Left colon (tissue), 2 donors: ENCODE measurements around the gene CHURC1. TPM values are rescaled to one million over a fixed set of nuclear protein-coding genes. Genes with fewer than 3 reads are reported as not detected.

ENCODE experiments used
- ATAC-seq: fragments of 200-7000 bp; cut with Tn5 transposase; one replicate; pipeline ENCODE4 v1.9.1; 2020; ENCODE audit warnings: mild to moderate bottlenecking, moderate library complexity
- DNase-seq, 2 donors: peaks; one replicate each; pipeline ENCODE4 v3.0.0-alpha.2; 2020
- intact Hi-C, 2 donors: fragments of 100-400 bp; cut with DNase I in 1 of 2; cut with micrococcal nuclease in 1 of 2; formaldehyde crosslinking; loops; one replicate each; pipeline versions ENCODE4 v1.11.2 to v1.14.0; 2022; cut with DNase I, micrococcal nuclease
- total RNA-seq, 2 donors: library from RNA; stranded (reverse); fragmentation: NEBNext Ultra II Directional; extraction: Animal tissue kit (Norgen Biotek cat#: 25700); gene quantifications; one replicate each; pipeline ENCODE4 v1.2.1, GENCODE V29; 2021
- donor health status: DM: no; HTN: no; CAD: no.
- donor health status: DM: yes; HTN: yes; CAD: no.

The CHURC1 gene
- total RNA-seq, 2 donors from 2014 or later = 48.6 to 50.8 TPM

DNA sequence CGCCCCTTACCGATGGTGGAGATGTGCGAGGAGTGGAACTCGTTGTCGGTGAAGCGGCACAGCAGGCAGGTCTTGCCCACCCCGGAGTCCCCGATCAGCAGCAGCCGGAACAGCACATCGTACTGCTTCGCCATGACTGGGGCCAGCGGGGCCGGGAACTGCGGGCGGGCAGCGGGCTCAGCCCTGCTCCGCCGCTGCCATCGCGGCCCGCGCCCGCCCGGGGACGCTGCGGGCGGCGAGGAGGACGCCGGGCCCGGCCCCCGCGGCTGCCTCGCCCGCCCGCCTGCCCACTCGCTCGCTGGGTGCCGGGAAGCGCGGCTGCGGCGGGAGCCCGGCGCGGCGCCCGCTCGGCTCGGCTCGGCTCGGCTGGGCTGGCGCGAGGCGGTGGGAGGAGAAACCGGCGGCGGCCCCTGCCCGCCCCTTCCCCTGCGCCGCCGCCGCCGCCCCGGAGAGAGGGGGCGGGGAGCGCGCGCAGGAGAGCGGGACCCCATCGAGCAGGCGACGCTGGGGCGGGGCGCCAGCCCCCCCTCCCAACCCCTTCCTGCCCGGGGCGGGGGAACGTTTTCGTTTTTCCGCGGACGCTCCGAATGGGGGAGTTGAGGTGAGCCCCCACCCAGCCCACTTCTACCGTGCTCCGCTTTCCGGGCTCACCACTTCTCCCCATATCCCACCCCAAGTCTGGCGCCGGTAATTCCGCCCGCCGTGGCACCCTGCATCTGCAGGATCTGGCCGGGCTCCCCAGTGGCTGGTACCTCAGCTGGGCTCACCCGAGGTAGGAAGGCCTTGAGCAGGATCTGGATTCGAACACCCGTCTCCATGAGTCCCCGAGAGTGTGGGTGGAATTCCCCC is 57.9 kb downstream of the CHURC1 start, which contains the start of gene RAB15:
TSS of gene RAB15 (minus strand) at position 394 of the 849 bp plus-strand sequence. CDS start at position 134, 260 bp downstream.
- intact Hi-C loops = no loop called here
- ATAC-seq = peak; percentile 59
- DNase-seq = peak in 1 of 2 donors; percentile 43

DNA sequence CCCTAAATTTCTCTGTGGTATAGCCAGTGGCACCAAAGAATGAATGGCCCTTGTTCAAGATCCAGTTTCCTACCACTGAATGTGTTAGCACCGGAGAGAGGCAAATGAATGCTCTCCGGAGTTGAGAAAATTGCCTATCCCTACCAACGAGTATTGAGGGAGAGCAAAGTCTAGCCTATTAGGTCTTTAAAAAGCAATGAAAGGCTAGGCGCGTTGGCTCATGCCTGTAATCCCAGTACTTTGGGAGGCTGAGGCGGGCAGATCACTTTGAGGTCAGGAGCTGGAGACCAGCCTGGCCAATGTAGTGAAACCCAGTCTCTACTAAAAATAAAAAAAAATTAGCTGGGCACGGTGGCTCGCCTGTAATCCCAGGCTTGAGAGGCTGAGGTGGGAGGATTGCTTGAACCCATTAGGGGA is 58.8 kb downstream of the CHURC1 start:
- peak; percentile 62 for ATAC-seq
- DNase-seq = peak in 1 of 2 donors; percentile 24
- intact Hi-C loops = no loop called here

DNA sequence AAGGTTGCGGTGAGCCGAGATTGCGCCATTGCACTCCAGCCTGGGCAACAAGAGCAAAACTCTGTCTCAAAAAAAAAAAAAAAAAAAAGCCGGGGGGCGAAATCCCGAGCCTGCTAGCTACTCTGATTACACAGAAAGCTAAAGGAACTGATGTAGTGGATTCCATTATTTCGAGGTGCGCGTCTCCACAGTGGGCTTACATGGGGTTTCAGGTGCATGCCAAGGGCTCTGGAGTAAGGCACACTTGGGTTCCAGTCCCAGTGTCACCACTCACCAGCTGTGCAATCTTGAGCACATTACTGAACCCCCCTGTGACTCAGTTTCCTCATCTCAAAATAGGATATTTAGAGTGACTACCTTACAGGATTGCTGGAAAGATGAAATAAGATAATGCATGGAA is 59.6 kb downstream of the CHURC1 start:
- no peak for DNase-seq
- intact Hi-C loops = no loop called here
- ATAC-seq = no peak

DNA sequence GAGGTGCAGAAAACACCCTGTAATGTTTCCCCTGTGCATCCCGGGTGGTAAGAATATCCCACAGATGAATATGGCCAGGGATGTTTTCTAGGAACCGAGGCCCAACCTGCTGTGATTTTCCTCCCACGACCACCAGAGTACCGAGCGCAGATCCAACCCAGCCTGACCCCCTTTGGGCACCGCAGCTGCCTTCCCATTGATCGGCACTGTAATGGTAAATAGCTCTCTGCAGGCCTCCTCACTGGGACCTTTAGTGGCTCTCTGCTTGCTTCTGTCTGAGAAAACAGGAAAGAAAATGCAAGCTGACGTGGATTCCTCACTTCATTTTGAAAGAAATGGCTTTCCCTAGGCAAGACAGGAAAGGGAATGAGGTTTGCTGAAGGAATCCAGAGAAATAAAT is 60.3 kb downstream of the CHURC1 start:
- DNase-seq (no peak), ATAC-seq (no peak)
- intact Hi-C loops = no loop called here

GRCh38 chr14:64979336-64980074 is 65.2 kb downstream of the CHURC1 start:
- intact Hi-C loops = loop anchor here in 1 of 2 donors (10.0 kb wide), 1 partner anchor 155 kb away; no protein-coding TSS in a partner anchor
- DNase-seq (no peak), ATAC-seq (no peak)

DNA sequence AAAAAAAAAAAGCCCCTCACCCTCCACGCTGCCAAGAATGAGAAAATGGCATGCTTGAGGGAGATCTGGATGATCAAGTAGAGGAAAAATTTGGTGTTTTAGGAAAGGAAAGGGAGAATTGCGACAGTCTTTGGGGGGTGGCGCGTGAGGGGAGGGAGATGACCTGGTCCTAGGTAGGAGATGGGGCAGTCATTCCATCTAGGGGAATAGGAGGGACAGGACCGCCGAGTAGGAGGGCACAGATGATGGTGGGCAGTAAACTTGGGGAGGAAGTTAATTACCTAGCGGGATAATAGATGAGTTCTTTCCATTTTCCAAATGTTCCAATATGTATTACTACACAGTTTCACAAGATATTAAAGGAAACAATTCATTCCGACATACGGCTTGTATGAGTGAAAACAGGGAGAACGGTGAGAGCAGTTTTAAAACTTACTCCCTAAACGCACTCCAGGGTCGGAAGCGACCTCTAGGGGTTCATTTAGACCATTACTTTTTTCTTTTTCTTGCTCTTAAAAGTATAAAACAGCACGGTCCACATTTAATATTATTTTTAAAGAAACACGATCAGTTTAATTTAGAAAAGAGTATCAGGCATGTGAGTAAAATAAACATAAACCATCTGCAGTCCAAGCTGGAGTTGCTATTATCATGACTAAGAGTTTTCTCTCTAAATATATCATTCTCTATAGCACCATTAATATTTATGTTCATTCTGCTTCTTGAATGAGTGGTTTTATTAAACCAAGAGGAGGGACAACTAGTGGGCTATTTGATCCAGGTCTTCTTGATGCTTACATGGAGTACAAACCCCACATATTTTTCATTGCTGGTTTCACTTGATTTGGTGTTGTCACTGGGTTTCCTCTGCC is 69.4 kb downstream of the CHURC1 start:
- no peak for ATAC-seq
- DNase-seq = peak in 1 of 2 donors; percentile 22
- intact Hi-C loops = loop anchor here in 1 of 2 donors (10.0 kb wide), 1 partner anchor 159 kb away; no protein-coding TSS in a partner anchor

Other genes with a start within 250 kb of the CHURC1 start
- 10 to 100 TPM; 79.3 to 90.1 TPM for gene PLEKHG3, start 210.0 kb upstream of the CHURC1 start, total RNA-seq
- under 1 TPM; 0.34 to 0.42 TPM for gene SPTB, start 34.5 kb upstream of the CHURC1 start, total RNA-seq
- 100 to 1,000 TPM; 172 to 672 TPM for gene GPX2, start 28.3 kb downstream of the CHURC1 start, total RNA-seq
- 10 to 100 TPM; 25.9 to 40.3 TPM for gene RAB15, start 57.9 kb downstream of the CHURC1 start, total RNA-seq
- gene FNTB, start 72.4 kb downstream of the CHURC1 start, total RNA-seq = 10 to 100 TPM; 11.0 to 14.2 TPM
- gene MAX, start 188.1 kb downstream of the CHURC1 start, total RNA-seq = 100 to 1,000 TPM in 1 of 2 donors, 10 to 100 TPM in 1; 95.5 to 137 TPM